ACHN (cell line): ENCODE measurements around the gene PPTC7.
A peak's percentile ranks its signal among the peaks of the same experiment; 100 is the strongest.

Experiments
- DNase-seq: peaks from one replicate; pipeline ENCODE4 v3.0.0-alpha.2; 2015
- in situ Hi-C: cut with HindIII; loops from 2 replicates; pipeline ENCODE4 v1.10.0; 2017; ENCODE audit warnings: low sequenced_read_pairs, low pct_ligation_motif_present, low pct_unique_long_range_greater_than_20kb

PPTC7 gene

GRCh38 chr12:110513842-110514241 lies 69.3 kb downstream of the PPTC7 start:
- no peak for DNase-seq
- in situ Hi-C loops, result no loop called here

- in situ Hi-C loops, result no loop called here
- no peak for DNase-seq
Measured at GRCh38 chr12:110508071-110508586, 75.0 kb downstream of the PPTC7 start.

- in situ Hi-C loops, result no loop called here
- no peak for DNase-seq
Measured at GRCh38 chr12:110505332-110505731, 77.8 kb downstream of the PPTC7 start.

GRCh38 chr12:110503432-110503831 lies 79.7 kb downstream of the PPTC7 start:
- in situ Hi-C loops, result no loop called here
- DNase-seq, result no peak

- DNase-seq, result peak; percentile 100
- in situ Hi-C loops, result no loop called here
Measured at GRCh38 chr12:110501752-110502738, 81.1 kb downstream of the PPTC7 start, which contains the start of the genes RAD9B and VPS29. Gene RAD9B (plus strand): TSS chr12:110502331. CDS start chr12:110502338, 7 bp downstream. Gene VPS29 (minus strand): TSS chr12:110502111. CDS start chr12:110502051, 60 bp downstream.

- DNase-seq, result peak; percentile 87
- in situ Hi-C loops, result no loop called here
Measured at GRCh38 chr12:110501399-110501751, 81.7 kb downstream of the PPTC7 start.

GRCh38 chr12:110498984-110499706 lies 84.0 kb downstream of the PPTC7 start:
- in situ Hi-C loops, result no loop called here
- DNase-seq, result peak; percentile 14
